CD14-positive monocyte (primary cell): Measurements from ENCODE around the gene RGMB. TPM values are rescaled to one million over a fixed set of nuclear protein-coding genes. Genes with fewer than 3 reads are reported as not detected.

Experiments
- DNase-seq, 3 donors: peaks; one replicate each; pipeline ENCODE4 v3.0.0-alpha.2; 2011 to 2022
- H2AFZ ChIP-seq: 2 replicates; pipeline ENCODE4 v1.6.0; 2012; ENCODE audit warnings: mild to moderate bottlenecking, low read depth, low read length, inconsistent platforms; ENCODE audit not compliant: insufficient read depth, poor library complexity, severe bottlenecking
- H3K27ac ChIP-seq, 2 donors: 1 replicate in 1 of 2; 2 replicates in 1 of 2; pipeline ENCODE4 v1.5.1; 2012 to 2013; ENCODE audit warnings: low read length in 2 of 2, control low read depth in 1 of 2, inconsistent platforms in 1 of 2, low read depth in 1 of 2, mild to moderate bottlenecking in 1 of 2
- H3K27me3 ChIP-seq, 2 donors: one replicate each; pipeline versions ENCODE4 v1.6.0 to v1.6.1; 2011 to 2013; ENCODE audit warnings: low read length in 2 of 2; ENCODE audit not compliant: control insufficient read depth in 2 of 2, insufficient read depth in 2 of 2
- H3K36me3 ChIP-seq, 2 donors: replicated peaks in 1 of 2; 1 replicate in 1 of 2; 2 replicates in 1 of 2; pipeline versions ENCODE4 v1.5.1 to v1.6.1; 2012 to 2013; ENCODE audit warnings: low read length in 2 of 2, control low read depth in 1 of 2, inconsistent platforms in 1 of 2, mild to moderate bottlenecking in 1 of 2; ENCODE audit not compliant: insufficient read depth in 2 of 2, control insufficient read depth in 1 of 2
- H3K4me1 ChIP-seq, 2 donors: 1 replicate in 1 of 2; 2 replicates in 1 of 2; pipeline versions ENCODE4 v1.5.1 to v1.6.1; 2012 to 2013; ENCODE audit warnings: low read length in 2 of 2, control low read depth in 1 of 2, inconsistent platforms in 1 of 2, mild to moderate bottlenecking in 1 of 2, moderate library complexity in 1 of 2; ENCODE audit not compliant: insufficient read depth in 2 of 2, control insufficient read depth in 1 of 2
- H3K4me2 ChIP-seq: replicated peaks from 2 replicates; pipeline ENCODE3; 2012; ENCODE audit warnings: low read length, moderate library complexity, mild to moderate bottlenecking; ENCODE audit not compliant: poor library complexity, severe bottlenecking; ENCODE audit errors: extremely low read depth
- H3K4me3 ChIP-seq, 3 experiments: fragments of 200-600 bp in 1 of 3; sonication (generic) in 1 of 3; replicated peaks in 1 of 3; 1 replicate in 2 of 3; 2 replicates in 1 of 3; pipeline ENCODE4 v1.5.1; 2011 to 2013; ENCODE audit warnings: low read length in 3 of 3, mild to moderate bottlenecking in 3 of 3, control low read depth in 2 of 3, low read depth in 2 of 3, inconsistent platforms in 1 of 3, moderate library complexity in 1 of 3
- H3K79me2 ChIP-seq: 2 replicates; pipeline ENCODE4 v1.6.0; 2012; ENCODE audit warnings: mild to moderate bottlenecking, control low read depth, inconsistent platforms, low read length, moderate library complexity; ENCODE audit not compliant: insufficient read depth
- H3K9ac ChIP-seq: 2 replicates; pipeline ENCODE4 v1.6.0; 2017; ENCODE audit warnings: low read length, mild to moderate bottlenecking; ENCODE audit not compliant: insufficient read depth, poor library complexity, severe bottlenecking
- H3K9me3 ChIP-seq, 2 donors: replicated peaks in 1 of 2; 1 replicate in 1 of 2; 2 replicates in 1 of 2; pipeline versions ENCODE4 v1.5.1 to v1.6.1; 2012 to 2013; ENCODE audit warnings: low read length in 2 of 2, control low read depth in 1 of 2; ENCODE audit not compliant: control insufficient read depth in 1 of 2, insufficient read depth in 1 of 2
- H4K20me1 ChIP-seq: 2 replicates; pipeline ENCODE4 v1.6.0; 2012; ENCODE audit warnings: mild to moderate bottlenecking, low read length, control low read depth, moderate library complexity; ENCODE audit not compliant: insufficient read depth
- H3K27ac Mint-ChIP-seq, 7 donors: one replicate each; pipeline ENCODE4 v1.8.0; 2020; ENCODE audit warnings: mild to moderate bottlenecking in 7 of 7, mixed read lengths in 7 of 7, moderate library complexity in 6 of 7, inconsistent platforms in 2 of 7
- H3K27me3 Mint-ChIP-seq, 3 donors: one replicate each; pipeline ENCODE4 v1.8.0; 2021 to 2022; ENCODE audit warnings: low read depth in 3 of 3, mild to moderate bottlenecking in 3 of 3, mixed read lengths in 3 of 3, moderate library complexity in 3 of 3, inconsistent platforms in 1 of 3
- H3K36me3 Mint-ChIP-seq, 2 donors: one replicate each; pipeline ENCODE4 v1.8.0; 2020; ENCODE audit warnings: mixed read lengths in 2 of 2, inconsistent platforms in 1 of 2, mild to moderate bottlenecking in 1 of 2
- H3K4me1 Mint-ChIP-seq: one replicate; pipeline ENCODE4 v1.8.0; 2020; ENCODE audit warnings: mild to moderate bottlenecking, mixed read lengths
- H3K4me3 Mint-ChIP-seq, 2 donors: one replicate each; pipeline ENCODE4 v1.8.0; 2020; ENCODE audit warnings: mild to moderate bottlenecking in 2 of 2, mixed read lengths in 2 of 2, moderate library complexity in 1 of 2
- H3K9me3 Mint-ChIP-seq, 7 donors: one replicate each; pipeline ENCODE4 v1.8.0; 2020 to 2022; ENCODE audit warnings: mixed read lengths in 7 of 7, mild to moderate bottlenecking in 6 of 7, moderate library complexity in 6 of 7, inconsistent platforms in 2 of 7
- CTCF ChIP-seq: fragments of 200-600 bp; IDR thresholded peaks from one replicate; pipeline ENCODE4 v1.8.0; 2022; ENCODE audit warnings: antibody characterized with exemption, mild to moderate bottlenecking
- WGBS: methylation state at CpG from one replicate; pipeline ENCODE4 v1.1.5; 2013; ENCODE audit warnings: missing lambda C conversion rate; ENCODE audit not compliant: insufficient coverage; 5-methylcytosine and 5-hydroxymethylcytosine counted together
- intact Hi-C, 2 donors: fragments of 100-400 bp; cut with micrococcal nuclease; formaldehyde crosslinking; loops; one replicate each; pipeline versions ENCODE4 v1.15.0 to v1.15.1; 2023
- polyA plus RNA-seq, 3 donors: library from polyadenylated mRNA; depleted of rRNA in 1 of 3; unstranded in 2 of 3; stranded (reverse) in 1 of 3; fragments of 300-500 nt in 2 of 3; fragments of >200 nt in 1 of 3; fragmentation: Illumina TruSeq in 2 of 3; gene quantifications; 1 replicate in 2 of 3; 2 replicates in 1 of 3; pipeline ENCODE4 v1.2.3, GENCODE V29; 2012 to 2021

Gene RGMB
- polyA plus RNA-seq, 3 donors, result 0.12 to 0.17 TPM; not detected in 1

GRCh38 chr5:98785244-98785643, 11.8 kb downstream of the RGMB start:
- Histone ChIP-seq H3K79me2 (no peaks in the 10 kb centered on the region), H2AFZ (no peak overlapping the region), H3K9ac (no peak overlapping the region), H3K9me3 (no peaks in the 10 kb centered on the region), H3K4me3 (no peak overlapping the region), H3K4me1 (no peaks in the 10 kb centered on the region), H3K36me3 (no peaks in the 10 kb centered on the region), H3K27ac (no peak overlapping the region), H4K20me1 (no peaks in the 10 kb centered on the region), H3K4me2 (no peak overlapping the region), H3K27me3 (peaks cover 16 to 21% of the 10 kb centered on the region in 2 donors)
- TF ChIP-seq CTCF, result no peak
- WGBS, result 92% methylated on average over 2 of the region's 3 CpGs
- no peak for DNase-seq
- peaks cover 1 to 39% (median 5%) of the 10 kb centered on the region in 3 donors for H3K27me3 Mint-ChIP-seq
- peaks cover 0 to 4% (median 0%) of the 10 kb centered on the region in 7 donors for H3K9me3 Mint-ChIP-seq
- H3K27ac Mint-ChIP-seq, result no peak overlapping the region
- intact Hi-C loops, result no loop called here
- no peaks in the 10 kb centered on the region for H3K36me3 Mint-ChIP-seq
- no peak overlapping the region for H3K4me3 Mint-ChIP-seq
- no peaks in the 10 kb centered on the region for H3K4me1 Mint-ChIP-seq

- no peak overlapping the region for H3K9ac ChIP-seq
- intact Hi-C loops, result no loop called here
- Mint-ChIP-seq H3K36me3 (no peaks in the 10 kb centered on the region), H3K9me3 (peaks cover 0 to 4% (median 0%) of the 10 kb centered on the region in 7 donors), H3K4me3 (no peak overlapping the region), H3K4me1 (no peaks in the 10 kb centered on the region), H3K27ac (no peak overlapping the region), H3K27me3 (peaks cover 1 to 41% (median 8%) of the 10 kb centered on the region in 3 donors)
- no peak overlapping the region for H3K4me2 ChIP-seq
- no peak overlapping the region for H3K27ac ChIP-seq
- no peaks in the 10 kb centered on the region for H3K79me2 ChIP-seq
- no peaks in the 10 kb centered on the region for H3K4me1 ChIP-seq
- H3K9me3 ChIP-seq, result no peaks in the 10 kb centered on the region
- TF ChIP-seq CTCF, result no peak
- peaks cover 11 to 17% of the 10 kb centered on the region in 2 donors for H3K27me3 ChIP-seq
- H3K36me3 ChIP-seq, result no peaks in the 10 kb centered on the region
- no CpG with 5 or more reads among the region's 4 CpGs for WGBS
- no peaks in the 10 kb centered on the region for H4K20me1 ChIP-seq
- no peak overlapping the region for H2AFZ ChIP-seq
- no peak overlapping the region for H3K4me3 ChIP-seq
- no peak for DNase-seq
These were observed 12.9 kb downstream of the RGMB start for GRCh38 chr5:98786191-98786853.
